Measurements from ENCODE around the gene DGKB.

DNA sequence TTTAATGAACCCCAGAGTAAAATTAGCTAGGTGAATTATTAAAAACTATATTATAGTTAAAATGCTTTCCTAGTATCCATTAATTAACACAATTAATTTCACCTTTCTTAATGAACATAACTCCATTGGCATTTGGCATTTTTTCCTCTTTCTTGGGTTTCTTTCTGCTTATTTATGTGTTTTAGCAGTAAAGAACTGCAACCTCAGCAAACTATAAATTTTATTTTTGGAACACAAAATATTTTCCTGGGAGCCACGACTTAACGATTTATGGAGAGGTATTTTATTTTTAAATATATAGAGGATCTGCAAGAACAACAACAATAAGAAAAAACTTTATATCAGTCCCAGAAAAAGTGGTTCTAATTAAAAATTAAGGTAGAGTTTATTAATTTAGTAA lies 465.7 kb downstream of the DGKB start:
- no peak for TF ChIP-seq POLR2AphosphoS5 (IDR thresholded peaks at IDR 0.05)
- TF ChIP-seq, protein P1, sequence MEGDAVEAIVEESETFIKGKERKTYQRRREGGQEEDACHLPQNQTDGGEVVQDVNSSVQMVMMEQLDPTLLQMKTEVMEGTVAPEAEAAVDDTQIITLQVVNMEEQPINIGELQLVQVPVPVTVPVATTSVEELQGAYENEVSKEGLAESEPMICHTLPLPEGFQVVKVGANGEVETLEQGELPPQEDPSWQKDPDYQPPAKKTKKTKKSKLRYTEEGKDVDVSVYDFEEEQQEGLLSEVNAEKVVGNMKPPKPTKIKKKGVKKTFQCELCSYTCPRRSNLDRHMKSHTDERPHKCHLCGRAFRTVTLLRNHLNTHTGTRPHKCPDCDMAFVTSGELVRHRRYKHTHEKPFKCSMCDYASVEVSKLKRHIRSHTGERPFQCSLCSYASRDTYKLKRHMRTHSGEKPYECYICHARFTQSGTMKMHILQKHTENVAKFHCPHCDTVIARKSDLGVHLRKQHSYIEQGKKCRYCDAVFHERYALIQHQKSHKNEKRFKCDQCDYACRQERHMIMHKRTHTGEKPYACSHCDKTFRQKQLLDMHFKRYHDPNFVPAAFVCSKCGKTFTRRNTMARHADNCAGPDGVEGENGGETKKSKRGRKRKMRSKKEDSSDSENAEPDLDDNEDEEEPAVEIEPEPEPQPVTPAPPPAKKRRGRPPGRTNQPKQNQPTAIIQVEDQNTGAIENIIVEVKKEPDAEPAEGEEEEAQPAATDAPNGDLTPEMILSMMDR (IDR thresholded peaks at IDR 0.05) = no peak
- TF ChIP-seq POLR2A (IDR thresholded peaks at IDR 0.05) = no peak

Measured in stomach (tissue), 4 donors.